HepG2 (cell line): ENCODE results near the gene POLH. TPM values are rescaled to one million over a fixed set of nuclear protein-coding genes. Genes with fewer than 3 reads are reported as not detected.
"Not testable (repeated sequence)": the region's sequence is repeated elsewhere in the genome, so short reads cannot be mapped to it uniquely, and the experiment has no call there.

Source experiments
- ATAC-seq: fragments of 200-7000 bp; cut with Tn5 transposase; 3 replicates; pipeline ENCODE4 v1.9.1; 2020; ENCODE audit warnings: mild to moderate bottlenecking, moderate library complexity
- BruUV-seq: library from RNA; stranded (reverse); fragments of 400-500 nt; replicated peaks from 2 replicates; lab custom pipeline; 2021; lab: Mats Ljungman, UMichigan
- CTCF ChIA-PET: fragments of 300-600 bp; formaldehyde crosslinking; extraction: SDS; loops from one replicate; lab custom pipeline; 2021; ENCODE audit warnings: low total read pairs, inconsistent platforms, low intra/inter-chr PET ratio; lab: Yijun Ruan, JAX
- POLR2A ChIA-PET: fragments of 350-600 bp; sonication (Branson Sonifier 250); formaldehyde crosslinking; loops from one replicate; lab custom pipeline; 2020; ENCODE audit warnings: antibody characterized with exemption, inconsistent platforms; lab: Yijun Ruan, JAX
- DNase-seq: peaks from one replicate; pipeline ENCODE4 v3.0.0-alpha.2; 2015; ENCODE audit warnings: low spot score
- FAIRE-seq: peaks from 3 replicates; lab custom pipeline; 2011; peaks lifted over from hg19 to GRCh38; lab: Jason Lieb, UNC
- H2AFZ ChIP-seq: one replicate; pipeline ENCODE4 v1.6.1; 2011; ENCODE audit warnings: low read length, inconsistent platforms
- H3K27ac ChIP-seq: fragments of 300-600 bp; 3 replicates; pipeline ENCODE4 v1.8.0; 2011; ENCODE audit warnings: mixed run types, mild to moderate bottlenecking, mixed read lengths, low read length, inconsistent platforms; ENCODE audit not compliant: insufficient read depth; ENCODE audit errors: extremely low read length
- H3K27me3 ChIP-seq, 2 experiments: fragments of 200-600 bp in 1 of 2; 2 replicates in 1 of 2; 3 replicates in 1 of 2; pipeline versions ENCODE4 v1.6.0 to v1.8.0; 2011; ENCODE audit warnings: low read length in 2 of 2, mild to moderate bottlenecking in 2 of 2, moderate library complexity in 2 of 2, inconsistent platforms in 1 of 2; ENCODE audit not compliant: insufficient read depth in 2 of 2, control insufficient read depth in 1 of 2
- H3K36me3 ChIP-seq, 2 experiments: fragments of 200-600 bp in 1 of 2; replicated peaks in 1 of 2; 2 replicates in 1 of 2; 3 replicates in 1 of 2; pipeline versions ENCODE4 v1.5.1 to v1.8.0; 2011; ENCODE audit warnings: low read length in 2 of 2, inconsistent platforms in 1 of 2; ENCODE audit not compliant: insufficient read depth in 2 of 2, control insufficient read depth in 1 of 2
- H3K4me1 ChIP-seq: 2 replicates; pipeline ENCODE4 v1.5.1; 2012; ENCODE audit warnings: low read length, inconsistent platforms; ENCODE audit not compliant: insufficient read depth
- H3K4me2 ChIP-seq: 2 replicates; pipeline ENCODE4 v1.6.0; 2011; ENCODE audit warnings: low read depth, low read length, inconsistent platforms
- H3K4me3 ChIP-seq, 3 experiments: fragments of 200-600 bp in 1 of 3; sonication (generic), shearing (Covaris generic) in 1 of 3; replicated peaks in 1 of 3; 2 replicates each; pipeline ENCODE4 v1.5.1; 2011 to 2016; ENCODE audit warnings: low read length in 3 of 3, inconsistent platforms in 2 of 3, low read depth in 2 of 3, mild to moderate bottlenecking in 2 of 3, control low read depth in 1 of 3, mixed read lengths in 1 of 3; ENCODE audit not compliant: insufficient read depth in 1 of 3
- H3K79me2 ChIP-seq: one replicate; pipeline ENCODE4 v1.6.1; 2011; ENCODE audit warnings: low read length, inconsistent platforms; ENCODE audit not compliant: insufficient read depth
- H3K9ac ChIP-seq: 2 replicates; pipeline ENCODE4 v1.6.0; 2011; ENCODE audit warnings: mild to moderate bottlenecking, low read depth, low read length, inconsistent platforms; ENCODE audit not compliant: insufficient read depth
- H3K9me3 ChIP-seq: 2 replicates; pipeline ENCODE4 v1.5.1; 2012; ENCODE audit warnings: mild to moderate bottlenecking, low read length
- H4K20me1 ChIP-seq: 2 replicates; pipeline ENCODE4 v1.6.0; 2011; ENCODE audit warnings: inconsistent platforms, mild to moderate bottlenecking, low read length, moderate library complexity; ENCODE audit not compliant: insufficient read depth
- WGBS: methylation state at CpG from one replicate; pipeline ENCODE4 v1.1.6; 2017; ENCODE audit warnings: low lambda C conversion rate; 5-methylcytosine and 5-hydroxymethylcytosine counted together
- in situ Hi-C: cut with HindIII; loops from 2 replicates; pipeline ENCODE4 v1.10.0; 2017; ENCODE audit warnings: low pct_unique_long_range_greater_than_20kb; ENCODE audit not compliant: extremely low pct_ligation_motif_present
- intact Hi-C: fragments of 100-400 bp; cut with micrococcal nuclease; formaldehyde crosslinking; loops from one replicate; pipeline ENCODE4 v1.10.0; 2022; ENCODE audit not compliant: unreplicated experiment
- polyA plus RNA-seq, 8 experiments: library from polyadenylated mRNA; depleted of rRNA in 3 of 8; stranded (reverse) in 7 of 8; unstranded in 1 of 8; fragments of >200 nt; fragmentation: Illumina TruSeq in 4 of 8; extraction: Trizol in 4 of 8; gene quantifications; 2 replicates each; pipeline versions ENCODE4 v1.2.1 to v1.2.3, GENCODE V29; 2011 to 2016; ENCODE audit warnings: low read depth in 4 of 8, missing spikeins in 1 of 8, mixed read lengths in 1 of 8; ENCODE audit not compliant: insufficient read depth in 1 of 8
- total RNA-seq, 5 experiments: library from RNA; depleted of rRNA; stranded (reverse); fragments of >200 nt; fragmentation: Illumina TruSeq; extraction: Trizol; gene quantifications; 2 replicates each; pipeline ENCODE4 v1.2.3, GENCODE V29; 2016; ENCODE audit warnings: low read depth in 1 of 5
- TF ChIP-seq, protein P1 (sequence below), 2 experiments: fragments of 450-650 bp in 1 of 2; sonication (generic) in 1 of 2; formaldehyde crosslinking in 1 of 2; IDR thresholded peaks; 2 replicates each; pipeline versions ENCODE4 v1.6.1 to v1.8.0; 2016 to 2022; ENCODE audit warnings: antibody characterized with exemption in 1 of 2, mild to moderate bottlenecking in 1 of 2, missing genetic modification reagents in 1 of 2

POLH gene
- total and polyA plus RNA-seq, 2 of the 13 experiments (the other 11 are each of a cell fraction or from before 2014, with no cell fraction given): 11.6 to 25.0 TPM

- TF ChIP-seq, protein P1, sequence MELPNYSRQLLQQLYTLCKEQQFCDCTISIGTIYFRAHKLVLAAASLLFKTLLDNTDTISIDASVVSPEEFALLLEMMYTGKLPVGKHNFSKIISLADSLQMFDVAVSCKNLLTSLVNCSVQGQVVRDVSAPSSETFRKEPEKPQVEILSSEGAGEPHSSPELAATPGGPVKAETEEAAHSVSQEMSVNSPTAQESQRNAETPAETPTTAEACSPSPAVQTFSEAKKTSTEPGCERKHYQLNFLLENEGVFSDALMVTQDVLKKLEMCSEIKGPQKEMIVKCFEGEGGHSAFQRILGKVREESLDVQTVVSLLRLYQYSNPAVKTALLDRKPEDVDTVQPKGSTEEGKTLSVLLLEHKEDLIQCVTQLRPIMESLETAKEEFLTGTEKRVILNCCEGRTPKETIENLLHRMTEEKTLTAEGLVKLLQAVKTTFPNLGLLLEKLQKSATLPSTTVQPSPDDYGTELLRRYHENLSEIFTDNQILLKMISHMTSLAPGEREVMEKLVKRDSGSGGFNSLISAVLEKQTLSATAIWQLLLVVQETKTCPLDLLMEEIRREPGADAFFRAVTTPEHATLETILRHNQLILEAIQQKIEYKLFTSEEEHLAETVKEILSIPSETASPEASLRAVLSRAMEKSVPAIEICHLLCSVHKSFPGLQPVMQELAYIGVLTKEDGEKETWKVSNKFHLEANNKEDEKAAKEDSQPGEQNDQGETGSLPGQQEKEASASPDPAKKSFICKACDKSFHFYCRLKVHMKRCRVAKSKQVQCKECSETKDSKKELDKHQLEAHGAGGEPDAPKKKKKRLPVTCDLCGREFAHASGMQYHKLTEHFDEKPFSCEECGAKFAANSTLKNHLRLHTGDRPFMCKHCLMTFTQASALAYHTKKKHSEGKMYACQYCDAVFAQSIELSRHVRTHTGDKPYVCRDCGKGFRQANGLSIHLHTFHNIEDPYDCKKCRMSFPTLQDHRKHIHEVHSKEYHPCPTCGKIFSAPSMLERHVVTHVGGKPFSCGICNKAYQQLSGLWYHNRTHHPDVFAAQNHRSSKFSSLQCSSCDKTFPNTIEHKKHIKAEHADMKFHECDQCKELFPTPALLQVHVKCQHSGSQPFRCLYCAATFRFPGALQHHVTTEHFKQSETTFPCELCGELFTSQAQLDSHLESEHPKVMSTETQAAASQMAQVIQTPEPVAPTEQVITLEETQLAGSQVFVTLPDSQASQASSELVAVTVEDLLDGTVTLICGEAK (IDR thresholded peaks at IDR 0.05): peak; percentile 69
- TF ChIP-seq, protein P1 (CRISPR knock-in tag; IDR thresholded peaks at IDR 0.05): peak; percentile 35; the same call in 1 of the 2 replicates
- H3K36me3 ChIP-seq: peaks cover 34 to 90% of the 10 kb centered on the region in 2 experiments
- H4K20me1 ChIP-seq, H3K4me3 ChIP-seq, H3K4me2 ChIP-seq, BruUV-seq, H3K79me2 ChIP-seq, H3K4me1 ChIP-seq, in situ Hi-C loops, ATAC-seq, CTCF ChIA-PET, H3K27me3 ChIP-seq, H3K9ac ChIP-seq, intact Hi-C loops, H3K27ac ChIP-seq, DNase-seq, H3K9me3 ChIP-seq, H2AFZ ChIP-seq, POLR2A ChIA-PET, FAIRE-seq: not testable (repeated sequence)
- WGBS: 97% methylated on average over 7 of the region's 7 CpGs
These were observed 18.4 kb upstream of the POLH start for GRCh38 chr6:43557620-43558019.
